HEK293 (cell line): ENCODE data around the gene TRAF2.

Experiments used
- CTCF ChIA-PET: fragments of 350-600 bp; formaldehyde crosslinking; extraction: SDS; loops from one replicate; lab custom pipeline; 2021; ENCODE audit warnings: antibody characterized with exemption; lab: Yijun Ruan, JAX
- POLR2A ChIA-PET: fragments of 300-600 bp; formaldehyde crosslinking; extraction: SDS; loops from one replicate; lab custom pipeline; 2020; ENCODE audit warnings: antibody characterized with exemption, inconsistent platforms; lab: Yijun Ruan, JAX
- H3K27ac ChIP-seq: fragments of 200-500 bp; sonication (Bioruptor generic); 2 replicates; pipeline ENCODE4 v1.5.1; 2014; ENCODE audit warnings: low read depth, low read length, control low read depth, inconsistent platforms; ENCODE audit errors: extremely low read depth
- H3K36me3 ChIP-seq, 2 experiments: fragments of 200-500 bp in 1 of 2; sonication (Bioruptor generic) in 1 of 2; 1 replicate in 1 of 2; 2 replicates in 1 of 2; pipeline ENCODE4 v1.5.1; 2014 to 2017; ENCODE audit warnings: inconsistent platforms in 2 of 2, low read length in 2 of 2; ENCODE audit not compliant: control insufficient read depth in 2 of 2, insufficient read depth in 1 of 2
- H3K4me1 ChIP-seq: fragments of 200-500 bp; sonication (Bioruptor generic); 2 replicates; pipeline ENCODE4 v1.5.1; 2014; ENCODE audit warnings: mild to moderate bottlenecking, low read length, inconsistent platforms; ENCODE audit not compliant: control insufficient read depth, insufficient read depth
- H3K4me3 ChIP-seq: 2 replicates; pipeline ENCODE4 v1.5.1; 2011; ENCODE audit warnings: low read depth, mild to moderate bottlenecking, control low read depth, low read length, moderate library complexity
- H3K9me3 ChIP-seq: fragments of 200-500 bp; sonication (Bioruptor generic); 2 replicates; pipeline ENCODE4 v1.5.1; 2014; ENCODE audit warnings: low read depth, low read length, inconsistent platforms; ENCODE audit not compliant: control insufficient read depth, insufficient read depth
- GLIS1 ChIP-seq: fragments of 450-650 bp; formaldehyde crosslinking; IDR thresholded peaks from 2 replicates; pipeline ENCODE4 v1.5.1; 2016; ENCODE audit warnings: missing biosample characterization, missing genetic modification characterization
- GLIS2 ChIP-seq: fragments of 450-650 bp; formaldehyde crosslinking; IDR thresholded peaks from 2 replicates; pipeline ENCODE4 v1.5.1; 2016; ENCODE audit warnings: missing biosample characterization, missing genetic modification characterization
- KLF10 ChIP-seq: fragments of 450-650 bp; IDR thresholded peaks from 2 replicates; pipeline ENCODE4 v1.5.1; 2018; ENCODE audit warnings: missing biosample characterization, mild to moderate bottlenecking, missing genetic modification characterization
- KLF16 ChIP-seq: fragments of 450-650 bp; formaldehyde crosslinking; IDR thresholded peaks from 2 replicates; pipeline ENCODE4 v1.5.1; 2017; ENCODE audit warnings: missing biosample characterization, missing genetic modification characterization
- PRDM1 ChIP-seq: fragments of 450-650 bp; formaldehyde crosslinking; IDR thresholded peaks from 2 replicates; pipeline ENCODE4; 2016; ENCODE audit warnings: missing biosample characterization, missing genetic modification characterization
- ZBTB17 ChIP-seq: fragments of 450-650 bp; formaldehyde crosslinking; IDR thresholded peaks from 2 replicates; pipeline ENCODE4 v1.5.1; 2016; ENCODE audit warnings: missing biosample characterization, missing genetic modification characterization
- ZBTB20 ChIP-seq: fragments of 450-650 bp; formaldehyde crosslinking; IDR thresholded peaks from 2 replicates; pipeline ENCODE4 v1.5.1; 2016; ENCODE audit warnings: missing biosample characterization, missing genetic modification characterization
- ZNF10 ChIP-seq: fragments of 450-650 bp; formaldehyde crosslinking; IDR thresholded peaks from 2 replicates; pipeline ENCODE4 v1.5.1; 2017; ENCODE audit warnings: missing biosample characterization, missing genetic modification characterization
- ZNF121 ChIP-seq: fragments of 450-650 bp; formaldehyde crosslinking; IDR thresholded peaks from 2 replicates; pipeline ENCODE4 v1.5.1; 2016; ENCODE audit warnings: missing biosample characterization, missing genetic modification characterization
- ZNF146 ChIP-seq: fragments of 450-650 bp; formaldehyde crosslinking; IDR thresholded peaks from 2 replicates; pipeline ENCODE4 v1.5.1; 2016; ENCODE audit warnings: missing biosample characterization, missing genetic modification characterization
- ZNF175 ChIP-seq: fragments of 450-650 bp; formaldehyde crosslinking; IDR thresholded peaks from 2 replicates; pipeline ENCODE4 v1.5.1; 2016; ENCODE audit warnings: missing biosample characterization, missing genetic modification characterization
- ZNF514 ChIP-seq: fragments of 450-650 bp; formaldehyde crosslinking; IDR thresholded peaks from 2 replicates; pipeline ENCODE4 v1.5.1; 2016; ENCODE audit warnings: missing biosample characterization, missing genetic modification characterization
- ZNF600 ChIP-seq: fragments of 450-650 bp; formaldehyde crosslinking; IDR thresholded peaks from 2 replicates; pipeline ENCODE4 v1.5.1; 2016; ENCODE audit warnings: missing biosample characterization, missing genetic modification characterization
- ZNF624 ChIP-seq: fragments of 450-650 bp; formaldehyde crosslinking; IDR thresholded peaks from 2 replicates; pipeline ENCODE4 v1.5.1; 2017; ENCODE audit warnings: missing biosample characterization, missing genetic modification characterization
- ZNF645 ChIP-seq: fragments of 450-650 bp; formaldehyde crosslinking; IDR thresholded peaks from 2 replicates; pipeline ENCODE4; 2016; ENCODE audit warnings: missing biosample characterization, missing genetic modification characterization
- ZNF701 ChIP-seq: fragments of 450-650 bp; formaldehyde crosslinking; IDR thresholded peaks from 2 replicates; pipeline ENCODE4 v1.5.1; 2016; ENCODE audit warnings: missing biosample characterization, missing genetic modification characterization
- ZNF791 ChIP-seq: fragments of 450-650 bp; formaldehyde crosslinking; IDR thresholded peaks from 2 replicates; pipeline ENCODE4 v1.5.1; 2016; ENCODE audit warnings: missing biosample characterization, missing genetic modification characterization
- ZNF837 ChIP-seq: fragments of 450-650 bp; formaldehyde crosslinking; IDR thresholded peaks from 2 replicates; pipeline ENCODE4 v1.5.1; 2016; ENCODE audit warnings: missing biosample characterization, missing genetic modification characterization
- ZSCAN30 ChIP-seq: fragments of 450-650 bp; IDR thresholded peaks from 2 replicates; pipeline ENCODE4 v1.5.1; 2018; ENCODE audit warnings: missing biosample characterization, mild to moderate bottlenecking, missing genetic modification characterization, moderate library complexity
- TF ChIP-seq, protein P1 (sequence below): fragments of 450-650 bp; formaldehyde crosslinking; IDR thresholded peaks from 2 replicates; pipeline ENCODE4 v1.5.1; 2016; ENCODE audit warnings: missing biosample characterization, missing genetic modification characterization, borderline replicate concordance
- TF ChIP-seq, protein P2 (sequence below): fragments of 450-650 bp; formaldehyde crosslinking; IDR thresholded peaks from 2 replicates; pipeline ENCODE4 v1.5.1; 2016; ENCODE audit warnings: missing biosample characterization, missing genetic modification characterization

TRAF2 gene

DNA sequence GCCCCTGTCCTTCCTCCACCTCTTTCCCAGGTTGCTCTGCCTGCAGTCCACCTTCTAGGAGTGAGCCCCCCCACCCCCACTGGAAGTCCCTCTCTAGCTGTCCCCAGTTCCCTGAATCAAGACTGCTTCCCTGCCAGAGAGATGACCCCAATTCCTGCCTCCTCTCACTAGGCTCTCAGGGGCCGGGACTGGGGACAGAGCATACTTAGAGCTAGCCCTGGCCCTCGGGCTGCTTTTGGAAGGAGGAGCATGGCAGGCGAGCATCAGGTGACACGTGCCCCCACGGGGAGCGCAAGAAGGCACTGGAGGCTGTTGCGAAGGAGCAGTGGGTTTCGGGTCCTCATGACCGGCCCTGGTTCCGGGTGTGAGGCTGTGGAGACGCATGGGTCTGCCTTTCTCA is 9.7 kb downstream of the TRAF2 start:
- no peak overlapping the region for H3K4me3 ChIP-seq
- H3K27ac ChIP-seq: no peak overlapping the region
- POLR2A ChIA-PET: interaction anchor here (0.6 to 1.5 kb wide), 3 partner anchors 9 to 36 kb away, joined by 3 to 10 read pairs (median 4); partner anchors contain the start of gene TRAF2
- CTCF ChIA-PET: no interaction called here
- TF ChIP-seq ZNF791 (no peak), GLIS2 (tag by site-specific recombination) (peak; percentile 32; the same call in 1 of the 2 replicates)
- no peaks in the 10 kb centered on the region for H3K4me1 ChIP-seq
- peaks cover 4 to 39% of the 10 kb centered on the region in 2 experiments; a peak in 2 of 3 replicates for H3K36me3 ChIP-seq
- no peaks in the 10 kb centered on the region for H3K9me3 ChIP-seq

- H3K4me1 ChIP-seq: no peaks in the 10 kb centered on the region
- ChIA-PET POLR2A (interaction anchor here (0.6 to 0.7 kb wide), 2 partner anchors 51 to 137 kb away, joined by 3 read pairs; no protein-coding TSS in a partner anchor), CTCF (interaction anchor here (0.6 to 0.9 kb wide), 2 partner anchors 55 to 522 kb away, joined by 4 read pairs; no protein-coding TSS in a partner anchor)
- no peak overlapping the region for H3K27ac ChIP-seq
- H3K36me3 ChIP-seq: peaks cover 10 to 52% of the 10 kb centered on the region in 2 experiments; a peak in 2 of 3 replicates
- TF ChIP-seq ZNF146 (tag by site-specific recombination) (no peak), ZNF600 (tag by site-specific recombination) (0 out of 2 replicates have a peak, but pooled peaks have one; percentile 54), ZNF624 (tag by site-specific recombination) (no peak)
- H3K4me3 ChIP-seq: no peak overlapping the region
- no peaks in the 10 kb centered on the region for H3K9me3 ChIP-seq
Observed at GRCh38 chr9:136898483-136899100, 12.3 kb downstream of the TRAF2 start.

- POLR2A ChIA-PET: no interaction called here
- 0 out of 2 replicates have a peak, but pooled peaks have one; percentile 19 for TF ChIP-seq PRDM1 (tag by site-specific recombination)
- TF ChIP-seq, protein P1, sequence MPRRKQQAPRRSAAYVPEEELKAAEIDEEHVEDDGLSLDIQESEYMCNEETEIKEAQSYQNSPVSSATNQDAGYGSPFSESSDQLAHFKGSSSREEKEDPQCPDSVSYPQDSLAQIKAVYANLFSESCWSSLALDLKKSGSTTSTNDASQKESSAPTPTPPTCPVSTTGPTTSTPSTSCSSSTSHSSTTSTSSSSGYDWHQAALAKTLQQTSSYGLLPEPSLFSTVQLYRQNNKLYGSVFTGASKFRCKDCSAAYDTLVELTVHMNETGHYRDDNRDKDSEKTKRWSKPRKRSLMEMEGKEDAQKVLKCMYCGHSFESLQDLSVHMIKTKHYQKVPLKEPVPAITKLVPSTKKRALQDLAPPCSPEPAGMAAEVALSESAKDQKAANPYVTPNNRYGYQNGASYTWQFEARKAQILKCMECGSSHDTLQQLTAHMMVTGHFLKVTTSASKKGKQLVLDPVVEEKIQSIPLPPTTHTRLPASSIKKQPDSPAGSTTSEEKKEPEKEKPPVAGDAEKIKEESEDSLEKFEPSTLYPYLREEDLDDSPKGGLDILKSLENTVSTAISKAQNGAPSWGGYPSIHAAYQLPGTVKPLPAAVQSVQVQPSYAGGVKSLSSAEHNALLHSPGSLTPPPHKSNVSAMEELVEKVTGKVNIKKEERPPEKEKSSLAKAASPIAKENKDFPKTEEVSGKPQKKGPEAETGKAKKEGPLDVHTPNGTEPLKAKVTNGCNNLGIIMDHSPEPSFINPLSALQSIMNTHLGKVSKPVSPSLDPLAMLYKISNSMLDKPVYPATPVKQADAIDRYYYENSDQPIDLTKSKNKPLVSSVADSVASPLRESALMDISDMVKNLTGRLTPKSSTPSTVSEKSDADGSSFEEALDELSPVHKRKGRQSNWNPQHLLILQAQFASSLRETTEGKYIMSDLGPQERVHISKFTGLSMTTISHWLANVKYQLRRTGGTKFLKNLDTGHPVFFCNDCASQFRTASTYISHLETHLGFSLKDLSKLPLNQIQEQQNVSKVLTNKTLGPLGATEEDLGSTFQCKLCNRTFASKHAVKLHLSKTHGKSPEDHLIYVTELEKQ: no peak
- Histone ChIP-seq H3K9me3 (no peaks in the 10 kb centered on the region), H3K4me3 (no peak overlapping the region), H3K27ac (no peak overlapping the region), H3K36me3 (peaks cover 13 to 52% of the 10 kb centered on the region in 2 experiments; a peak in 2 of 3 replicates), H3K4me1 (no peaks in the 10 kb centered on the region)
- CTCF ChIA-PET: interaction anchor here (0.6 to 0.9 kb wide), 2 partner anchors 522 to 674 kb away, joined by 4 read pairs; no protein-coding TSS in a partner anchor
Observed at GRCh38 chr9:136899196-136899595, 12.9 kb downstream of the TRAF2 start.

GRCh38 chr9:136900556-136900955 is 14.2 kb downstream of the TRAF2 start:
- Histone ChIP-seq H3K9me3 (no peaks in the 10 kb centered on the region), H3K27ac (no peak overlapping the region), H3K4me1 (no peaks in the 10 kb centered on the region), H3K36me3 (peaks cover 15 to 57% of the 10 kb centered on the region in 2 experiments; a peak in 2 of 3 replicates), H3K4me3 (no peak overlapping the region)
- TF ChIP-seq KLF16 (tag by site-specific recombination): no peak
- no peak for TF ChIP-seq ZBTB20
- TF ChIP-seq ZNF837 (tag by site-specific recombination): no peak
- TF ChIP-seq ZBTB17: no peak
- no peak for TF ChIP-seq ZNF175 (tag by site-specific recombination)
- no peak for TF ChIP-seq GLIS1
- TF ChIP-seq, protein P2, sequence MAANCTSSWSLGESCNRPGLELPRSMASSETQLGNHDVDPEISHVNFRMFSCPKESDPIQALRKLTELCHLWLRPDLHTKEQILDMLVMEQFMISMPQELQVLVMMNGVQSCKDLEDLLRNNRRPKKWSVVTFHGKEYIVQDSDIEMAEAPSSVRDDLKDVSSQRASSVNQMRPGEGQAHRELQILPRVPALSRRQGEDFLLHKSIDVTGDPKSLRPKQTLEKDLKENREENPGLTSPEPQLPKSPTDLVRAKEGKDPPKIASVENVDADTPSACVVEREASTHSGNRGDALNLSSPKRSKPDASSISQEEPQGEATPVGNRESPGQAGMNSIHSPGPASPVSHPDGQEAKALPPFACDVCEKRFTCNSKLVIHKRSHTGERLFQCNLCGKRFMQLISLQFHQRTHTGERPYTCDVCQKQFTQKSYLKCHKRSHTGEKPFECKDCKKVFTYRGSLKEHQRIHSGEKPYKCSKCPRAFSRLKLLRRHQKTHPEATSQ (tag by site-specific recombination): no peak
- TF ChIP-seq ZNF701 (tag by site-specific recombination): no peak
- no peak for TF ChIP-seq ZSCAN30 (tag by site-specific recombination)
- TF ChIP-seq KLF10: no peak
- TF ChIP-seq ZNF121: no peak
- TF ChIP-seq ZNF645 (tag by site-specific recombination): no peak
- no peak for TF ChIP-seq ZNF514 (tag by site-specific recombination)
- TF ChIP-seq ZNF10: no peak
- POLR2A ChIA-PET: no interaction called here
- CTCF ChIA-PET: interaction anchor here (0.8 kb wide), 1 partner anchor 129 kb away, joined by 5 read pairs; no protein-coding TSS in a partner anchor
